ENCODE data around the gene PHLDB3.

GRCh38 chr19:43461303-43461702 is 43.2 kb downstream of the PHLDB3 start:
- TF ChIP-seq POLR2A (IDR thresholded peaks at IDR 0.05) (no peak), CTCF (IDR thresholded peaks at IDR 0.05 in 4 of 5, conservative IDR thresholded peaks at IDR 0.05 in 1 of 5) (no peak)

All from gastrocnemius medialis (tissue), 4 donors.